Nephron progenitor cell (in vitro differentiated cells): ENCODE results near the gene MLIP.
A peak's percentile ranks its signal among the peaks of the same experiment; 100 is the strongest.
"Not testable (repeated sequence)": the region's sequence is repeated elsewhere in the genome, so short reads cannot be mapped to it uniquely, and the experiment has no call there.

Experiments
- DNase-seq: peaks from one replicate; pipeline ENCODE4 v3.0.0; 2021
- H3K27ac Mint-ChIP-seq: 2 replicates; pipeline ENCODE4 v1.8.0; 2021; ENCODE audit warnings: mild to moderate bottlenecking, moderate library complexity, mixed read lengths
- H3K27me3 Mint-ChIP-seq: 2 replicates; pipeline ENCODE4 v1.8.0; 2021; ENCODE audit warnings: mild to moderate bottlenecking, low read depth, mixed read lengths; ENCODE audit not compliant: poor library complexity
- H3K36me3 Mint-ChIP-seq: 2 replicates; pipeline ENCODE4 v1.8.0; 2021; ENCODE audit warnings: low read depth, mixed read lengths
- H3K4me1 Mint-ChIP-seq: 2 replicates; pipeline ENCODE4 v1.8.0; 2021; ENCODE audit warnings: mixed read lengths
- H3K4me3 Mint-ChIP-seq: 2 replicates; pipeline ENCODE4 v1.8.0; 2021; ENCODE audit warnings: mild to moderate bottlenecking, moderate library complexity, mixed read lengths
- H3K9me3 Mint-ChIP-seq: 2 replicates; pipeline ENCODE4 v1.8.0; 2021; ENCODE audit warnings: mild to moderate bottlenecking, moderate library complexity, mixed read lengths
- CTCF ChIP-seq: fragments of 200-600 bp; sonication (generic); IDR thresholded peaks from 2 replicates; pipeline ENCODE4 v1.5.0; 2021; ENCODE audit warnings: antibody characterized with exemption

The MLIP gene

GRCh38 chr6:54196905-54197304 lies 85.7 kb downstream of the MLIP start:
- Mint-ChIP-seq H3K4me1 (peaks cover 11% of the 10 kb centered on the region), H3K4me3 (no peak overlapping the region), H3K9me3 (no peaks in the 10 kb centered on the region), H3K27me3 (no peaks in the 10 kb centered on the region), H3K36me3 (no peaks in the 10 kb centered on the region), H3K27ac (no peak overlapping the region)
- no peak for TF ChIP-seq CTCF
- DNase-seq, result no peak

GRCh38 chr6:54198134-54198533 lies 86.9 kb downstream of the MLIP start:
- Mint-ChIP-seq H3K9me3 (no peaks in the 10 kb centered on the region), H3K4me3 (no peak overlapping the region), H3K27me3 (no peaks in the 10 kb centered on the region), H3K36me3 (no peaks in the 10 kb centered on the region), H3K27ac (no peak overlapping the region), H3K4me1 (peaks cover 7% of the 10 kb centered on the region)
- DNase-seq, result no peak
- no peak for TF ChIP-seq CTCF

GRCh38 chr6:54203474-54204035 lies 92.3 kb downstream of the MLIP start:
- not testable (repeated sequence) for DNase-seq, H3K9me3 Mint-ChIP-seq, H3K27ac Mint-ChIP-seq, H3K4me3 Mint-ChIP-seq, H3K4me1 Mint-ChIP-seq, H3K27me3 Mint-ChIP-seq, H3K36me3 Mint-ChIP-seq

GRCh38 chr6:54204921-54205591 lies 93.8 kb downstream of the MLIP start:
- Mint-ChIP-seq H3K9me3 (no peaks in the 10 kb centered on the region), H3K27me3 (no peaks in the 10 kb centered on the region), H3K36me3 (no peaks in the 10 kb centered on the region), H3K27ac (no peak overlapping the region), H3K4me1 (peaks cover 4% of the 10 kb centered on the region), H3K4me3 (no peak overlapping the region)
- no peak for DNase-seq
- TF ChIP-seq CTCF, result no peak

GRCh38 chr6:54206510-54206909 lies 95.3 kb downstream of the MLIP start:
- Mint-ChIP-seq H3K9me3 (no peaks in the 10 kb centered on the region), H3K4me3 (no peak overlapping the region), H3K4me1 (peaks cover 5% of the 10 kb centered on the region), H3K27ac (no peak overlapping the region), H3K36me3 (no peaks in the 10 kb centered on the region), H3K27me3 (no peaks in the 10 kb centered on the region)
- TF ChIP-seq CTCF, result no peak
- no peak for DNase-seq

GRCh38 chr6:54209983-54210382 lies 98.7 kb downstream of the MLIP start:
- H3K27ac Mint-ChIP-seq, H3K36me3 Mint-ChIP-seq, DNase-seq, H3K4me3 Mint-ChIP-seq, H3K4me1 Mint-ChIP-seq, H3K27me3 Mint-ChIP-seq, H3K9me3 Mint-ChIP-seq: not testable (repeated sequence)

- no peak for TF ChIP-seq CTCF
- H3K27ac Mint-ChIP-seq, result peak overlapping the region; percentile 13
- peaks cover 5% of the 10 kb centered on the region for H3K4me1 Mint-ChIP-seq
- no peaks in the 10 kb centered on the region for H3K36me3 Mint-ChIP-seq
- DNase-seq, result no peak
- no peak overlapping the region for H3K4me3 Mint-ChIP-seq
- no peaks in the 10 kb centered on the region for H3K27me3 Mint-ChIP-seq
- H3K9me3 Mint-ChIP-seq, result no peaks in the 10 kb centered on the region
Observed at GRCh38 chr6:54214286-54214685, 103.0 kb downstream of the MLIP start.
